HL-60/S4 (cell line): ENCODE results near the gene SP140.

Experiments used
- in situ Hi-C: fragments of 300-500 bp; cut with MboI; formaldehyde crosslinking; loops from 2 replicates; pipeline ENCODE4 v1.14.3; 2022; ENCODE audit warnings: low sequenced_read_pairs

The SP140 gene

GRCh38 chr2:230360028-230360427 lies 134.5 kb downstream of the SP140 start:
- in situ Hi-C loops: no loop called here

- in situ Hi-C loops: no loop called here
These were observed 136.6 kb downstream of the SP140 start for GRCh38 chr2:230362030-230362691.
